Thymus (tissue), 11 donors: Measurements from ENCODE around the gene TAS2R8. TPM values are rescaled to one million over a fixed set of nuclear protein-coding genes. Genes with fewer than 3 reads are reported as not detected.
"Not testable (repeated sequence)": the region's sequence is repeated elsewhere in the genome, so short reads cannot be mapped to it uniquely, and the experiment has no call there.

Source experiments
- DNase-seq, 9 donors: peaks; one replicate each; pipeline ENCODE4 v3.0.0-alpha.2; 2013; ENCODE audit warnings: low spot score in 9 of 9, low read depth in 6 of 9, missing footprints in 1 of 9
- H3K27ac ChIP-seq, 2 donors: one replicate each; pipeline ENCODE4 v1.5.1; 2013; ENCODE audit warnings: control low read depth in 1 of 2, low read depth in 1 of 2, low read length in 1 of 2, mild to moderate bottlenecking in 1 of 2, moderate library complexity in 1 of 2
- H3K27me3 ChIP-seq, 2 donors: one replicate each; pipeline ENCODE4 v1.5.1; 2013; ENCODE audit warnings: low read length in 1 of 2; ENCODE audit not compliant: control insufficient read depth in 2 of 2, insufficient read depth in 1 of 2
- H3K36me3 ChIP-seq, 2 donors: one replicate each; pipeline ENCODE4 v1.5.1; 2013; ENCODE audit warnings: low read length in 1 of 2, mild to moderate bottlenecking in 1 of 2, moderate library complexity in 1 of 2; ENCODE audit not compliant: control insufficient read depth in 2 of 2, insufficient read depth in 2 of 2
- H3K4me1 ChIP-seq, 2 donors: one replicate each; pipeline ENCODE4 v1.5.1; 2013; ENCODE audit warnings: low read length in 2 of 2; ENCODE audit not compliant: control insufficient read depth in 2 of 2, insufficient read depth in 2 of 2
- H3K4me3 ChIP-seq, 2 donors: one replicate each; pipeline ENCODE4 v1.5.1; 2013; ENCODE audit warnings: low read length in 2 of 2, control low read depth in 1 of 2, mild to moderate bottlenecking in 1 of 2
- H3K9me3 ChIP-seq, 2 donors: one replicate each; pipeline ENCODE4 v1.5.1; 2013; ENCODE audit warnings: low read length in 1 of 2, mild to moderate bottlenecking in 1 of 2; ENCODE audit not compliant: control insufficient read depth in 2 of 2, insufficient read depth in 1 of 2
- whole genome bisulfite sequencing: extraction: QIAGEN DNeasy Blood & Tissue Kit; methylation state at CpG from one replicate; pipeline ENCODE4 v1.1.7; 2013; 5-methylcytosine and 5-hydroxymethylcytosine counted together
- polyA plus RNA-seq: library from polyadenylated mRNA; stranded (reverse); fragments of 200-250 nt; gene quantifications from one replicate; pipeline ENCODE4 v1.2.3, GENCODE V29; 2013
- total RNA-seq: library from RNA; stranded (reverse); fragments of 120-200 nt; gene quantifications from one replicate; pipeline ENCODE4 v1.2.4, GENCODE V29; 2013
- donor health status: healthy.

TAS2R8 gene
- total and polyA plus RNA-seq, 2 donors, result not detected

DNA sequence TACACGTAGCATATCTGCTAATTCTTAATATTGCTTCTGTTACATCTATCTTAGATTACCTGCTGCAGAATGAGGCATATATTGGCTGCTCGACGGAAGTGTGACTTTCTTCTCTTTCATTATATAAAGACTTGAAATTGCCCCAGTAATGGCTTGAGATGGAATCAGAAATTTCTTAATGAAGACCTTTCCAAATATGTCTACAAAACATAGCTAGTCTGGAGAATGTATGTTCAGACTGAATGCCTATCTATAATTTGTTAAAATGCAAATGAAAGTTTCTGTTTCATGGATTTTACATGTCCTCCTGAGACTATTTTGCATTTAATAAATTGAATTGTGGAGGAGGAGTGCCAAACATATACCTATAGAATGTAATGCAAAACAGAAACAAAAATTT is 19.2 kb upstream of the TAS2R8 start, which contains the start of gene TAS2R10:
Gene TAS2R10 (minus strand): TSS at position 101 of the 400 bp plus-strand sequence. CDS start 89 bp downstream, at position 12.
- DNase-seq, result no peak
- Histone ChIP-seq H3K27me3 (no peaks in the 10 kb centered on the region), H3K27ac (no peak within 1 kb of the TSS), H3K9me3 (no peaks in the 10 kb centered on the region), H3K4me1 (no peaks in the 10 kb centered on the region), H3K4me3 (no peak within 1 kb of the TSS), H3K36me3 (no peaks in the 10 kb centered on the region)
- WGBS, result 97% methylated on average over 3 of the region's 3 CpGs

- Histone ChIP-seq H3K4me1 (no peaks in the 10 kb centered on the region), H3K36me3 (no peaks in the 10 kb centered on the region), H3K4me3 (no peak overlapping the region), H3K9me3 (no peaks in the 10 kb centered on the region), H3K27me3 (no peaks in the 10 kb centered on the region), H3K27ac (no peak overlapping the region)
- DNase-seq, result no peak
- WGBS, result 90% methylated on average over 3 of the region's 3 CpGs
Measured at GRCh38 chr12:10824957-10825356, 17.9 kb upstream of the TAS2R8 start.

GRCh38 chr12:10811883-10812536 is 4.9 kb upstream of the TAS2R8 start:
- H3K9me3 ChIP-seq, result no peaks in the 10 kb centered on the region
- no peak overlapping the region for H3K4me3 ChIP-seq
- H3K27me3 ChIP-seq, result no peaks in the 10 kb centered on the region
- no peak overlapping the region for H3K27ac ChIP-seq
- no peaks in the 10 kb centered on the region for H3K4me1 ChIP-seq
- 89% methylated on average over 3 of the region's 3 CpGs for WGBS
- no peak for DNase-seq
- H3K36me3 ChIP-seq, result no peaks in the 10 kb centered on the region

GRCh38 chr12:10810068-10810467 is 3.0 kb upstream of the TAS2R8 start, which contains the start of gene TAS2R9:
TAS2R9 (minus strand) TSS chr12:10810168; CDS start chr12:10810075, 93 bp downstream.
- Histone ChIP-seq H3K36me3 (no peaks in the 10 kb centered on the region), H3K4me1 (no peaks in the 10 kb centered on the region), H3K27me3 (no peaks in the 10 kb centered on the region), H3K27ac (no peak within 1 kb of the TSS), H3K9me3 (no peaks in the 10 kb centered on the region), H3K4me3 (no peak within 1 kb of the TSS)
- no peak for DNase-seq

DNA sequence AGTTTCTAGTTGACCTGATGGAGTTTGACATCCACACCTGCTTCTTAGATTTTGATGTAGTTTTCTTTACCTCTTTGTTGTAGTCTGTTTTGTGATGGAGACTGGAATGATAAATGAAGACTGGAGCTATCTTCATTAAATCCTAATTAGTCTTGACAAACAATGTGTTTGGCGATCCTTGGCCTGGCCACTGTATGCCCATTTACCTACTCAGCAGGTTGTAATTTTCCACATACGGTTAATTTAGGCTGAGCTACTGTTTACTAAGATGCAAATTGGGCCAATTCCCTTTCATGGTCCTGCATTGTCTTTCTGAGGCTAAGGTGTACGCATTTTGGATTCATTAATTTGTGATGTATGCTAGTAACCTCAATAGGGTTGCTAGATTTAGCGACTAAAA is 4.5 kb downstream of the TAS2R8 start, which contains the start of gene TAS2R7:
Gene TAS2R7 (minus strand): TSS at position 41 of the 400 bp plus-strand sequence. CDS start 57 bp downstream, outside the sequence.
- Histone ChIP-seq H3K4me3 (no peak within 1 kb of the TSS), H3K9me3 (no peaks in the 10 kb centered on the region), H3K27ac (no peak within 1 kb of the TSS), H3K4me1 (no peaks in the 10 kb centered on the region), H3K27me3 (no peaks in the 10 kb centered on the region), H3K36me3 (no peaks in the 10 kb centered on the region)
- no peak for DNase-seq
- 85% methylated on average over 4 of the region's 4 CpGs for WGBS

DNA sequence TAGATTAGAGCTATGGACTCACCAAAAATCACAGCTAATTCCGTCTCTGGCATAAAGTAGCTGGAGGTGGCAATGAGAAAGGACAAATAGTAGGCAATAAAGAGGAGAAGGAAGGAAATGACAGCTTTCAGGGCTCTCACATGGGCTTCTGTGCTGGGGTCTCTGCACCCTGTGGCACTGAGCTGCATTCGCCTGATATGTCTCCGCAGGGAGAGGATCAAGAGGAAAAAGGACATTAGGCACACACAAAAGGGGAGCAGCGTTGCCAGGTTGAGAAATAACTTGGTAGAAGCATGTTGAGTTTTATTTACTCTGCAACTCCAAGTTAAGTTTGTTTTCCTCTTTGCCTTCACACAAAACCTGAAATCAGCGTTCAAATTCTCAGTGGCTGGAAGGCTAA is 5.3 kb downstream of the TAS2R8 start:
- 92% methylated on average over 5 of the region's 5 CpGs for WGBS
- no peaks in the 10 kb centered on the region for H3K36me3 ChIP-seq
- no peak overlapping the region for H3K4me3 ChIP-seq
- H3K27me3 ChIP-seq, result no peaks in the 10 kb centered on the region
- no peaks in the 10 kb centered on the region for H3K9me3 ChIP-seq
- no peak for DNase-seq
- H3K27ac ChIP-seq, result no peak overlapping the region
- no peaks in the 10 kb centered on the region for H3K4me1 ChIP-seq

- no peak overlapping the region for H3K27ac ChIP-seq
- WGBS, result 90% methylated on average over 2 of the region's 2 CpGs
- H3K27me3 ChIP-seq, result no peaks in the 10 kb centered on the region
- H3K4me1 ChIP-seq, result no peaks in the 10 kb centered on the region
- H3K36me3 ChIP-seq, result no peaks in the 10 kb centered on the region
- H3K4me3 ChIP-seq, result no peak overlapping the region
- DNase-seq, result no peak
- no peaks in the 10 kb centered on the region for H3K9me3 ChIP-seq
Measured at GRCh38 chr12:10794222-10794621, 12.9 kb downstream of the TAS2R8 start.

- not testable (repeated sequence) for DNase-seq, H3K4me3 ChIP-seq, H3K27me3 ChIP-seq, H3K27ac ChIP-seq, H3K4me1 ChIP-seq, H3K9me3 ChIP-seq, H3K36me3 ChIP-seq
- WGBS, result 97% methylated on average over 4 of the region's 4 CpGs
Measured at GRCh38 chr12:10791769-10792168, 15.3 kb downstream of the TAS2R8 start.

DNA sequence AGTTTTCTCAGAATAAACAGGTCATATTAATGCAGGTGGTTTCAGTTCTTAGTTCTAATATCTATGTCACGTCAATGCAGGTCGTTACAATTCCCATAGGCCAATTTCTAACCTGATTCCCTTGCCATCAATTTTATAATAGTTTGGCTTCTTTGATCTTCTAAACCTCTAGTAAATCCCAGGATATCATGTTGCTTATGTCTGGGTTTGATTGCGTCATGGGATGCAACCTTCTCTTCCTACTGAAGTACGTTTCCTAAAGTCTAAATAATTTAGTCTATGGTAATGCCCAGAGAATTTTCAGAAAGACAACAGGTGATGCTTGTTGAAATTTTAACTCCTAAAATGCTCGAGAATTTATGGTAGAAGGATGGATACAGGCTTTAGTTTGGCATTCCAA is 23.8 kb downstream of the TAS2R8 start:
- H3K4me3 ChIP-seq, result no peak overlapping the region
- no peaks in the 10 kb centered on the region for H3K36me3 ChIP-seq
- no peaks in the 10 kb centered on the region for H3K4me1 ChIP-seq
- H3K27ac ChIP-seq, result no peak overlapping the region
- 94% methylated on average over 5 of the region's 5 CpGs for WGBS
- H3K9me3 ChIP-seq, result no peaks in the 10 kb centered on the region
- no peak for DNase-seq
- H3K27me3 ChIP-seq, result no peaks in the 10 kb centered on the region
